Stromal cell of bone marrow (primary cell): ENCODE results near the gene SLC43A3.
"Not testable (repeated sequence)": the region's sequence is repeated elsewhere in the genome, so short reads cannot be mapped to it uniquely, and the experiment has no call there.

Experiments
- DNase-seq: peaks from one replicate; pipeline ENCODE4 v3.0.0-alpha.2; 2012; ENCODE audit warnings: low read depth

Gene SLC43A3

GRCh38 chr11:57459164-57460021 lies 32.5 kb upstream of the SLC43A3 start:
- DNase-seq: no peak

GRCh38 chr11:57458410-57459163 lies 31.7 kb upstream of the SLC43A3 start:
- no peak for DNase-seq

GRCh38 chr11:57458060-57458409 lies 31.1 kb upstream of the SLC43A3 start:
- DNase-seq: no peak

- DNase-seq: no peak
These were observed 30.7 kb upstream of the SLC43A3 start for GRCh38 chr11:57457643-57458023.

- peak; percentile 73 for DNase-seq
These were observed 30.2 kb upstream of the SLC43A3 start for GRCh38 chr11:57456960-57457642.

GRCh38 chr11:57453543-57454177 lies 26.7 kb upstream of the SLC43A3 start:
- DNase-seq: no peak

- DNase-seq: no peak
These were observed 19.1 kb upstream of the SLC43A3 start for GRCh38 chr11:57446055-57446454.

GRCh38 chr11:57445122-57445394 lies 18.1 kb upstream of the SLC43A3 start:
- not testable (repeated sequence) for DNase-seq

GRCh38 chr11:57444362-57445121 lies 17.6 kb upstream of the SLC43A3 start:
- no peak for DNase-seq

- no peak for DNase-seq
These were observed 14.0 kb upstream of the SLC43A3 start for GRCh38 chr11:57440744-57441414.

GRCh38 chr11:57439786-57440185 lies 12.9 kb upstream of the SLC43A3 start:
- DNase-seq: no peak

- DNase-seq: no peak
These were observed 11.7 kb upstream of the SLC43A3 start for GRCh38 chr11:57438345-57439285.

GRCh38 chr11:57436031-57436430 lies 9.1 kb upstream of the SLC43A3 start:
- no peak for DNase-seq

- peak; percentile 94 for DNase-seq
These were observed 8.0 kb upstream of the SLC43A3 start for GRCh38 chr11:57434640-57435546.

- DNase-seq: peak; percentile 43
These were observed 5.8 kb upstream of the SLC43A3 start for GRCh38 chr11:57432714-57433163.

- no peak for DNase-seq
These were observed 5.2 kb upstream of the SLC43A3 start for GRCh38 chr11:57432149-57432561.

GRCh38 chr11:57430952-57431351 lies 4.0 kb upstream of the SLC43A3 start:
- DNase-seq: no peak

- no peak for DNase-seq
These were observed 3.0 kb upstream of the SLC43A3 start for GRCh38 chr11:57429946-57430345.

GRCh38 chr11:57428643-57429042 lies 1.7 kb upstream of the SLC43A3 start:
- DNase-seq: no peak
